Endodermal cell (in vitro differentiated cells): ENCODE results near the gene MYO5B. TPM values are rescaled to one million over a fixed set of nuclear protein-coding genes. Genes with fewer than 3 reads are reported as not detected.

ENCODE experiments used
- DNase-seq: peaks from one replicate; pipeline ENCODE4 v3.0.0-alpha.2; 2017
- H3K27ac ChIP-seq: 2 replicates; pipeline ENCODE4 v1.5.1; 2013; ENCODE audit warnings: mild to moderate bottlenecking, low read depth, low read length, moderate library complexity
- H3K27me3 ChIP-seq: 2 replicates; pipeline ENCODE4 v1.6.1; 2013; ENCODE audit warnings: mild to moderate bottlenecking, low read length, moderate library complexity; ENCODE audit not compliant: insufficient read depth, control insufficient read depth, poor library complexity, severe bottlenecking
- H3K36me3 ChIP-seq: 2 replicates; pipeline ENCODE4 v1.7.0; 2013; ENCODE audit warnings: mild to moderate bottlenecking, low read length, moderate library complexity; ENCODE audit not compliant: control insufficient read depth, insufficient read depth
- H3K4me1 ChIP-seq: one replicate; pipeline ENCODE4 v1.7.0; 2013; ENCODE audit warnings: low read length; ENCODE audit not compliant: control insufficient read depth, insufficient read depth
- H3K4me3 ChIP-seq: 2 replicates; pipeline ENCODE4 v1.5.1; 2013; ENCODE audit warnings: mild to moderate bottlenecking, low read length, moderate library complexity
- H3K9ac ChIP-seq: 2 replicates; pipeline ENCODE4 v1.6.1; 2013; ENCODE audit warnings: mild to moderate bottlenecking, low read length, moderate library complexity; ENCODE audit not compliant: poor library complexity, severe bottlenecking; ENCODE audit errors: extremely low read depth
- H3K9me3 ChIP-seq: 2 replicates; pipeline ENCODE4 v1.6.1; 2013; ENCODE audit warnings: mild to moderate bottlenecking, low read length, moderate library complexity; ENCODE audit not compliant: control insufficient read depth
- H3K27ac Mint-ChIP-seq: 2 replicates; pipeline ENCODE4 v1.8.0; 2020; ENCODE audit warnings: mixed read lengths
- H3K27me3 Mint-ChIP-seq: 2 replicates; pipeline ENCODE4 v1.8.0; 2021; ENCODE audit warnings: mild to moderate bottlenecking, mixed read lengths; ENCODE audit not compliant: insufficient read depth
- H3K36me3 Mint-ChIP-seq: 2 replicates; pipeline ENCODE4 v1.8.0; 2020; ENCODE audit warnings: low read depth, mixed read lengths
- H3K4me1 Mint-ChIP-seq: 2 replicates; pipeline ENCODE4 v1.8.0; 2020; ENCODE audit warnings: mixed read lengths
- H3K4me3 Mint-ChIP-seq: 2 replicates; pipeline ENCODE4 v1.8.0; 2020; ENCODE audit warnings: mild to moderate bottlenecking, moderate library complexity, mixed read lengths
- H3K9me3 Mint-ChIP-seq: 2 replicates; pipeline ENCODE4 v1.8.0; 2020; ENCODE audit warnings: mild to moderate bottlenecking, mixed read lengths
- WGBS, 2 experiments: methylation state at CpG; one replicate each; pipeline versions ENCODE4 v1.1.5 to v1.1.7; 2013; ENCODE audit warnings: missing lambda C conversion rate in 2 of 2, mixed read lengths in 1 of 2; ENCODE audit not compliant: insufficient coverage in 1 of 2, insufficient read length in 1 of 2; 5-methylcytosine and 5-hydroxymethylcytosine counted together
- total RNA-seq, 2 donors: library from RNA; stranded (reverse); fragmentation: NEBNext Ultra II Directional in 1 of 2; extraction: Animal tissue kit (Norgen Biotek cat#: 25700) in 1 of 2; gene quantifications; 2 replicates in 1 of 2; 3 replicates in 1 of 2; pipeline ENCODE4 v1.2.1, GENCODE V29; 2021
- TF ChIP-seq, protein P1 (sequence below): fragments of 200-600 bp; sonication (generic); conservative IDR thresholded peaks from 2 replicates; pipeline ENCODE4 v1.5.0; 2021; ENCODE audit warnings: antibody characterized with exemption, mild to moderate bottlenecking

MYO5B gene
- total RNA-seq, 2 donors from 2014 or later = 12.2 to 16.8 TPM

DNA sequence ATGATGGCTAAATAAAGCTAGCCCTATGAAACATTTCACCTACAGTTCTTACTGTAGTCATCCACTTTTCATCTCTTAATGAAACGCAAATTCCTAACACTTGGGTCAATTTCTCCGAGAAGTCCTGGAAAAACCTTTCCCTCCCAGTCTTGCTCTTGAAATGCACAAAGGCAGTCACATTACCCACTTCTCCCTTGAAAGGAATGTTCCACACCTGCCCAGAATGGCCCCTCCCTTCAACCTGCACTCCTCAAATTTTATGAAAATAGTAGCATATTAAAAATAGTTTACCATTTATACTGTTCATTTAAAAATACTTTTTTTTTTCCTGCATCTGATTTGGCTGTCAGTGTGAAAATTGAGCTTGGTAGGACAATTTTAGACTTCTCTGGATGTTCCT is 316.9 kb downstream of the MYO5B start:
- H3K9me3 Mint-ChIP-seq = no peaks in the 10 kb centered on the region
- H3K36me3 Mint-ChIP-seq = no peaks in the 10 kb centered on the region
- no peak for DNase-seq
- H3K4me3 Mint-ChIP-seq = no peak overlapping the region
- Histone ChIP-seq H3K36me3 (no peaks in the 10 kb centered on the region), H3K9me3 (peaks cover 6% of the 10 kb centered on the region), H3K4me3 (no peak overlapping the region), H3K4me1 (no peaks in the 10 kb centered on the region), H3K27me3 (no peaks in the 10 kb centered on the region), H3K9ac (no peak overlapping the region), H3K27ac (no peak overlapping the region)
- no peaks in the 10 kb centered on the region for H3K4me1 Mint-ChIP-seq
- TF ChIP-seq, protein P1, sequence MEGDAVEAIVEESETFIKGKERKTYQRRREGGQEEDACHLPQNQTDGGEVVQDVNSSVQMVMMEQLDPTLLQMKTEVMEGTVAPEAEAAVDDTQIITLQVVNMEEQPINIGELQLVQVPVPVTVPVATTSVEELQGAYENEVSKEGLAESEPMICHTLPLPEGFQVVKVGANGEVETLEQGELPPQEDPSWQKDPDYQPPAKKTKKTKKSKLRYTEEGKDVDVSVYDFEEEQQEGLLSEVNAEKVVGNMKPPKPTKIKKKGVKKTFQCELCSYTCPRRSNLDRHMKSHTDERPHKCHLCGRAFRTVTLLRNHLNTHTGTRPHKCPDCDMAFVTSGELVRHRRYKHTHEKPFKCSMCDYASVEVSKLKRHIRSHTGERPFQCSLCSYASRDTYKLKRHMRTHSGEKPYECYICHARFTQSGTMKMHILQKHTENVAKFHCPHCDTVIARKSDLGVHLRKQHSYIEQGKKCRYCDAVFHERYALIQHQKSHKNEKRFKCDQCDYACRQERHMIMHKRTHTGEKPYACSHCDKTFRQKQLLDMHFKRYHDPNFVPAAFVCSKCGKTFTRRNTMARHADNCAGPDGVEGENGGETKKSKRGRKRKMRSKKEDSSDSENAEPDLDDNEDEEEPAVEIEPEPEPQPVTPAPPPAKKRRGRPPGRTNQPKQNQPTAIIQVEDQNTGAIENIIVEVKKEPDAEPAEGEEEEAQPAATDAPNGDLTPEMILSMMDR = no peak
- H3K27me3 Mint-ChIP-seq = peaks cover 14% of the 10 kb centered on the region
- H3K27ac Mint-ChIP-seq = no peak overlapping the region
- 94 to 95% methylated on average over 2 of the region's 2 CpGs for whole genome bisulfite sequencing, 2 experiments

DNA sequence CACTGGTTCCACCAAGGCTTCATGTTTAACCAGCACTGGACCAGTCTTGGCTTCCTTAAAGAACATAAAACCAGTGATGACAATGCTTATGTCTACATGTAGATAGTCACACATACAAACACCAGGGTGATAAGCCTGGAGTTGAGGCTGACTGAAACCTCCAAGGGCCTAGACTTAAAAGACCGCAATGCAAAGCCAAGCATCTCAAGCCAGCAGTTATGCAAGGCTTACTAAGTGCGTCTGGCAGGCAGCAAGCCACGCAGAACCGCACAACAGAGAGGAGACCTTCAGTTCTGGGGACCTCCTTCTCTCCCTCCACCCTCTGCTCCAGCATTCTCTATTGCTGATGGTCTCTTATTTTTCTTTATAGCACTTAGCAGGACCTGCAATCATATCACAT is 318.4 kb downstream of the MYO5B start:
- H3K9ac ChIP-seq = no peak overlapping the region
- H3K36me3 Mint-ChIP-seq = no peaks in the 10 kb centered on the region
- H3K27ac ChIP-seq = no peak overlapping the region
- no peak overlapping the region for H3K4me3 Mint-ChIP-seq
- DNase-seq = no peak
- TF ChIP-seq, protein P1 = no peak
- H3K36me3 ChIP-seq = no peaks in the 10 kb centered on the region
- H3K27ac Mint-ChIP-seq = no peak overlapping the region
- H3K9me3 Mint-ChIP-seq = no peaks in the 10 kb centered on the region
- 96 to 100% methylated on average over 4 of the region's 4 CpGs for WGBS, 2 experiments
- H3K27me3 ChIP-seq = no peaks in the 10 kb centered on the region
- H3K27me3 Mint-ChIP-seq = peaks cover 14% of the 10 kb centered on the region
- H3K4me3 ChIP-seq = no peak overlapping the region
- H3K4me1 Mint-ChIP-seq = no peaks in the 10 kb centered on the region
- H3K4me1 ChIP-seq = no peaks in the 10 kb centered on the region
- H3K9me3 ChIP-seq = peaks cover 6% of the 10 kb centered on the region

DNA sequence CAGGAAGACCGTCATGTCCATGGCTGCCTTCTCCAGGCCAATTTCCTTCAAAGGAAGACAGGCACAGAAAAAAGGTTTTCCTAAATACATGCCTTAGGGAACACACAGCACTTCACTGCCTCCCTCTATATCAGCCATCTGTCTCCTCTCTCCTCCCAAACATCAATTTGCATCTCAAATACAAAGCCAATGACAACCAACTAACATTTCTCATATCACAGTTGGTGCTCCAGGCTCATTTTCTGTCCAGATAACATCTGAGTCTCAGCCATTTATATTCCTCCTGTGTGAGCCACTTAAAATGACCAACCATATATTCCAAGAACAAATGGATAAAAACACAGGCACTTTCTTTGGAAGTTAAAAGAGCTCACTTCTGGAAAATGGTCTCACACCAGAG is 319.2 kb downstream of the MYO5B start:
- no peaks in the 10 kb centered on the region for H3K4me1 Mint-ChIP-seq

More for the DNA sequence above, 319.2 kb downstream of the MYO5B start:
- Mint-ChIP-seq H3K4me3 (no peak overlapping the region), H3K27me3 (peaks cover 14% of the 10 kb centered on the region), H3K27ac (no peak overlapping the region), H3K36me3 (no peaks in the 10 kb centered on the region), H3K9me3 (no peaks in the 10 kb centered on the region)
- Histone ChIP-seq H3K36me3 (no peaks in the 10 kb centered on the region), H3K9ac (no peak overlapping the region), H3K4me3 (no peak overlapping the region), H3K9me3 (peaks cover 3% of the 10 kb centered on the region), H3K27ac (peak overlapping the region; percentile 40), H3K4me1 (no peaks in the 10 kb centered on the region), H3K27me3 (no peaks in the 10 kb centered on the region)
- TF ChIP-seq, protein P1 = no peak
- WGBS, 2 experiments = 83 to 88% methylated on average over 1 of the region's 1 CpG
- no peak for DNase-seq
